ENCODE results near the gene ATXN10.

The ATXN10 gene

DNA sequence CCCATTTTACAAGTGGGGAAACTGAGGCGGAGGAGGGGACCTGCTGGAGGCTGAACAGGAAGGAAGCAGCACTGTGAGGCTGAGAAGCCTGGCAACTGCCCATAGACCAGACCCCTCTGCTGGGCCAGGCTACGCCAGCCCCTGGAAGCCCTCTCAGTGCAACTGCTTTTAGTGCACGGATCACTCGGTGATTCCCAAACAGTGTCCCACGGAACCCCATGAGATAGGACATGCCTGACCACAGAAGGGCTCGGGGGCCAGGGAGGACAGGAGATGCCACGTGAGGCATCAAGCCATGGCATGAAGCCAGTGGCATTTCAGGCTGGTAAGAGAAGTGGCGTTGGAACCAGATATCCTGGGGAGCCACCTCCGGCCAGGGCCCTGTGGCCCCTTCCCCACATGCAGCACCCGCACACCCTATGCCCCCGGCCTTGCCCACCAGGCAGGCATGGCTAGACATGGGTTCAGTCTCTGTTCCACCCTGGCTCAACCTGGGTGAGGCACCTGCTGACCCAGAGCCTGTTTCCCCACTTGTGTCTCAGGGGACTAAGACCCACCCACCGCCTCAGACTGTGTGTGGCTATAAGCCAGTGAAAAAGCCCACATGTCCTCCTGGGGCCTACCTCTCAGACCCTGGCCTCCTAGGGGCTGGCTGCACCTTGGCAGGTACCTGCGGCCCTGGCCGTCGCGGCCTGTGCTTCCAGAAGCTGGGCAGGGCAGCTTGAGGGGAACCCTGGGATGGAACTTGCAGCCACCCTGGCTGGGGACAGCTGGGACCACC is 221.2 kb downstream of the ATXN10 start:
- no peak for DNase-seq (ENCODE audit: extremely low read depth, low read depth)
- TF ChIP-seq, protein P1, sequence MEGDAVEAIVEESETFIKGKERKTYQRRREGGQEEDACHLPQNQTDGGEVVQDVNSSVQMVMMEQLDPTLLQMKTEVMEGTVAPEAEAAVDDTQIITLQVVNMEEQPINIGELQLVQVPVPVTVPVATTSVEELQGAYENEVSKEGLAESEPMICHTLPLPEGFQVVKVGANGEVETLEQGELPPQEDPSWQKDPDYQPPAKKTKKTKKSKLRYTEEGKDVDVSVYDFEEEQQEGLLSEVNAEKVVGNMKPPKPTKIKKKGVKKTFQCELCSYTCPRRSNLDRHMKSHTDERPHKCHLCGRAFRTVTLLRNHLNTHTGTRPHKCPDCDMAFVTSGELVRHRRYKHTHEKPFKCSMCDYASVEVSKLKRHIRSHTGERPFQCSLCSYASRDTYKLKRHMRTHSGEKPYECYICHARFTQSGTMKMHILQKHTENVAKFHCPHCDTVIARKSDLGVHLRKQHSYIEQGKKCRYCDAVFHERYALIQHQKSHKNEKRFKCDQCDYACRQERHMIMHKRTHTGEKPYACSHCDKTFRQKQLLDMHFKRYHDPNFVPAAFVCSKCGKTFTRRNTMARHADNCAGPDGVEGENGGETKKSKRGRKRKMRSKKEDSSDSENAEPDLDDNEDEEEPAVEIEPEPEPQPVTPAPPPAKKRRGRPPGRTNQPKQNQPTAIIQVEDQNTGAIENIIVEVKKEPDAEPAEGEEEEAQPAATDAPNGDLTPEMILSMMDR (IDR thresholded peaks at IDR 0.05; ENCODE audit: low read depth, low read length) = no peak

DNA sequence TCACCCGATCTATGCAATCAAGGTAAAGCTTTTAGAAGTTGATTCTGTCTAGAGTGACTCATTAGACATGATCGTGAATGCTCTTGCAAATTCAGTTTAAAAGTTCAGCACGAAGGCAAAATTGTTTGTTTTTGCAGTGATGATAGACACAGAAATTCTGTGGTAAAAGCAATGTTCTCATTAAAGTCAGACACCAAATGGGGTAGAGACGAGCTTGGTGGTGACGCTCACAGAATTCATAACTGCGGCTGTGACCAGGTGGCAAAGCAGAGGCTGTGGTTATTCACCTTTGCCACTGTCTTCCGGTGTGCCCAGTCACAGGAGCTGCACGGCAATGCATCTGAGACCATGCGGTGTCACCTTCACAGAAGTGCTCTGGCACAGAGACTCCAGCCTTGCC is 221.9 kb downstream of the ATXN10 start:
- no peak for DNase-seq (ENCODE audit: extremely low read depth, low read depth)
- TF ChIP-seq, protein P1 (IDR thresholded peaks at IDR 0.05; ENCODE audit: low read depth, low read length) = no peak

Data from AG09319 (cell line).